MM.1S (cell line): ENCODE measurements around the gene TMEM106A.
A peak's percentile ranks its signal among the peaks of the same experiment; 100 is the strongest.
"Not testable (repeated sequence)": the region's sequence is repeated elsewhere in the genome, so short reads cannot be mapped to it uniquely, and the experiment has no call there.

ENCODE experiments used
- DNase-seq: peaks from one replicate; pipeline ENCODE4 v3.0.0-alpha.2; 2015
- H2AFZ ChIP-seq: fragments of 300-600 bp; sonication (generic); 2 replicates; pipeline ENCODE4 v1.6.0; 2016; ENCODE audit warnings: antibody characterized with exemption, low read length
- H3F3A ChIP-seq: fragments of 300-600 bp; sonication (generic); 2 replicates; pipeline ENCODE4 v1.6.1; 2016; ENCODE audit warnings: mild to moderate bottlenecking, antibody characterized with exemption, low read length, moderate library complexity, mixed read lengths; ENCODE audit not compliant: insufficient read depth
- H3K27ac ChIP-seq: fragments of 300-600 bp; sonication (generic); 2 replicates; pipeline ENCODE4 v1.5.1; 2016; ENCODE audit warnings: mild to moderate bottlenecking, low read length
- H3K27me3 ChIP-seq: fragments of 300-600 bp; sonication (generic); replicated peaks from 2 replicates; pipeline ENCODE4 v1.6.0; 2016; ENCODE audit warnings: low read length; ENCODE audit not compliant: insufficient read depth
- H3K36me3 ChIP-seq: fragments of 300-600 bp; sonication (generic); replicated peaks from 2 replicates; pipeline ENCODE4 v1.6.1; 2016; ENCODE audit warnings: mild to moderate bottlenecking, low read length, mixed read lengths; ENCODE audit not compliant: insufficient read depth
- H3K4me1 ChIP-seq: fragments of 300-600 bp; sonication (generic); 2 replicates; pipeline ENCODE4 v1.6.1; 2016; ENCODE audit warnings: low read length, mixed read lengths
- H3K4me2 ChIP-seq: fragments of 300-600 bp; sonication (generic); 2 replicates; pipeline ENCODE4 v1.6.0; 2016; ENCODE audit warnings: low read depth, low read length
- H3K4me3 ChIP-seq: fragments of 300-600 bp; sonication (generic); 2 replicates; pipeline ENCODE4 v1.5.1; 2016; ENCODE audit warnings: low read length, mixed read lengths
- H3K79me2 ChIP-seq: fragments of 300-600 bp; sonication (generic); 2 replicates; pipeline ENCODE4 v1.6.1; 2016; ENCODE audit warnings: mixed run types, low read length, mixed read lengths
- H3K9ac ChIP-seq: fragments of 300-600 bp; sonication (generic); 2 replicates; pipeline ENCODE4 v1.6.1; 2016; ENCODE audit warnings: low read length, mixed read lengths
- H3K9me2 ChIP-seq: fragments of 300-600 bp; sonication (generic); replicated peaks from 2 replicates; pipeline ENCODE4 v1.6.1; 2016; ENCODE audit warnings: mild to moderate bottlenecking, low read length, mixed read lengths; ENCODE audit not compliant: insufficient read depth
- H3K9me3 ChIP-seq: fragments of 300-600 bp; sonication (generic); replicated peaks from 2 replicates; pipeline ENCODE4 v1.6.1; 2016; ENCODE audit warnings: mild to moderate bottlenecking, low read length, mixed read lengths; ENCODE audit not compliant: insufficient read depth
- H4K20me1 ChIP-seq: fragments of 300-600 bp; sonication (generic); 2 replicates; pipeline ENCODE4 v1.6.1; 2016; ENCODE audit warnings: mild to moderate bottlenecking, low read length, moderate library complexity, mixed read lengths; ENCODE audit not compliant: insufficient read depth
- EZH2 ChIP-seq: fragments of 300-600 bp; sonication (generic); optimal IDR thresholded peaks from 2 replicates; pipeline ENCODE3; 2017; ENCODE audit warnings: low read depth, mild to moderate bottlenecking, antibody characterized with exemption, low read length, mixed read lengths
- EZH2phosphoT487 ChIP-seq: fragments of 300-600 bp; sonication (generic); IDR thresholded peaks from 2 replicates; pipeline ENCODE4 v1.6.1; 2018; ENCODE audit warnings: antibody characterized with exemption, low read length
- TF ChIP-seq, protein P1 (sequence below): fragments of 300-600 bp; sonication (generic); IDR thresholded peaks from 2 replicates; pipeline ENCODE4 v1.5.1; 2016; ENCODE audit warnings: antibody characterized with exemption, low read length, mixed read lengths

TMEM106A gene, protein sequence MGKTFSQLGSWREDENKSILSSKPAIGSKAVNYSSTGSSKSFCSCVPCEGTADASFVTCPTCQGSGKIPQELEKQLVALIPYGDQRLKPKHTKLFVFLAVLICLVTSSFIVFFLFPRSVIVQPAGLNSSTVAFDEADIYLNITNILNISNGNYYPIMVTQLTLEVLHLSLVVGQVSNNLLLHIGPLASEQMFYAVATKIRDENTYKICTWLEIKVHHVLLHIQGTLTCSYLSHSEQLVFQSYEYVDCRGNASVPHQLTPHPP

DNA sequence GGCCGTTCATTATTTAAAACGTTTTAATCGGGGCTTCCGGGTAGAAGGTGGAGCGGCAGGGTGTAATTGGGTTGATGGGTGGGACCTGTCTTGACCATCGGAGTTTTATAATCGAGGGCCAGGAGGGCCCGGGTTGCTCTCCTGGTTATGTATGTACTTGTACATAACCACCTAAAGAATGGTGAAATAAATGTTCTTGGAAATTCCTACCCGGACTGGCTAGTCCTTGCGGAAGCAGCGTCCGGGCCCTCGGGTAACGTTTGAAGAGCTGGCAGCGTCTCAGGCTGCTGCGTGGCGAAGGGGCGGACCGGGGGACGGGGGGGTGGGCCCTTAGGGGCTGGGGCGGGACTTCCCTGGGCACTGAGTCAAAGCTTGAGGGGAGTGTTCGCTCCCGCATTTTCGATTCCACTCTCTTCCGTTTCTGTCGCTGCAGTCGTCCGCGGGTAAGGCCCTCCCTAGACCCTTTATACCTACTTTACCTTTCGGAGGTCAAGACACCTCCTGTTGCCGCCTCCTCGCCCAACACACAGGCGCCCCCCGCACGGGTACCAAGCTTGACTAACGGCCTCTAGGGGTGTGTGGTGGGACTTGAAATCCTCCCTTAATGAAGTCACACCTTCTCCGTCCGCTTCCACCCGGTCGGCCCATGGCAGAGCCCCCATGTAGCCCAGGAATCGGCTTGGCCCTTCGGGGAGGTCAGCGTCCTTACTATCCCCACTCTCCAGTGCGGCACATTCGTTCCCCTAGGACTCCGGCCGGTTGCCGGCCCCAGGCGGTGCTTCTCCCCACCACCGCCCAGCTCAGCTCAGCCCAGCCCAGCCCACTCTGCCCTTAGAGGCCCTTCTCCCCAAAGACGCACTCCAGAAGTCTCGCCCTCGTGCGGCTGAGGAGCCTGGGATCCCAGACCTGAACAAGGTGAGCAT is at the start of gene TMEM106A:
Gene TMEM106A (plus strand): TSS at position 396 of the 923 bp plus-strand sequence. CDS start 1,167 bp downstream, outside the sequence.
- peak within 1 kb of the TSS; percentile 76 for H3K4me3 ChIP-seq
- H3K79me2 ChIP-seq = no peaks in the 10 kb centered on the region
- peaks cover 10% of the 10 kb centered on the region for H3K4me1 ChIP-seq
- peaks cover 7% of the 10 kb centered on the region; the same call in 1 of the 2 replicates for H3F3A ChIP-seq
- H3K27me3 ChIP-seq = no peaks in the 10 kb centered on the region
- H3K9me3 ChIP-seq = no peaks in the 10 kb centered on the region
- no peaks in the 10 kb centered on the region for H3K36me3 ChIP-seq
- peak within 1 kb of the TSS; percentile 84 for H2AFZ ChIP-seq
- H3K4me2 ChIP-seq = peak within 1 kb of the TSS; percentile 90
- peak within 1 kb of the TSS; percentile 10; the same call in 1 of the 2 replicates for H3K27ac ChIP-seq
- DNase-seq = peak; percentile 55
- no peak for TF ChIP-seq EZH2
- TF ChIP-seq, protein P1, sequence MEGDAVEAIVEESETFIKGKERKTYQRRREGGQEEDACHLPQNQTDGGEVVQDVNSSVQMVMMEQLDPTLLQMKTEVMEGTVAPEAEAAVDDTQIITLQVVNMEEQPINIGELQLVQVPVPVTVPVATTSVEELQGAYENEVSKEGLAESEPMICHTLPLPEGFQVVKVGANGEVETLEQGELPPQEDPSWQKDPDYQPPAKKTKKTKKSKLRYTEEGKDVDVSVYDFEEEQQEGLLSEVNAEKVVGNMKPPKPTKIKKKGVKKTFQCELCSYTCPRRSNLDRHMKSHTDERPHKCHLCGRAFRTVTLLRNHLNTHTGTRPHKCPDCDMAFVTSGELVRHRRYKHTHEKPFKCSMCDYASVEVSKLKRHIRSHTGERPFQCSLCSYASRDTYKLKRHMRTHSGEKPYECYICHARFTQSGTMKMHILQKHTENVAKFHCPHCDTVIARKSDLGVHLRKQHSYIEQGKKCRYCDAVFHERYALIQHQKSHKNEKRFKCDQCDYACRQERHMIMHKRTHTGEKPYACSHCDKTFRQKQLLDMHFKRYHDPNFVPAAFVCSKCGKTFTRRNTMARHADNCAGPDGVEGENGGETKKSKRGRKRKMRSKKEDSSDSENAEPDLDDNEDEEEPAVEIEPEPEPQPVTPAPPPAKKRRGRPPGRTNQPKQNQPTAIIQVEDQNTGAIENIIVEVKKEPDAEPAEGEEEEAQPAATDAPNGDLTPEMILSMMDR = peak; percentile 45
- H3K9ac ChIP-seq = peak within 1 kb of the TSS; percentile 55
- H4K20me1 ChIP-seq = no peaks in the 10 kb centered on the region
- H3K9me2 ChIP-seq = no peaks in the 10 kb centered on the region

DNA sequence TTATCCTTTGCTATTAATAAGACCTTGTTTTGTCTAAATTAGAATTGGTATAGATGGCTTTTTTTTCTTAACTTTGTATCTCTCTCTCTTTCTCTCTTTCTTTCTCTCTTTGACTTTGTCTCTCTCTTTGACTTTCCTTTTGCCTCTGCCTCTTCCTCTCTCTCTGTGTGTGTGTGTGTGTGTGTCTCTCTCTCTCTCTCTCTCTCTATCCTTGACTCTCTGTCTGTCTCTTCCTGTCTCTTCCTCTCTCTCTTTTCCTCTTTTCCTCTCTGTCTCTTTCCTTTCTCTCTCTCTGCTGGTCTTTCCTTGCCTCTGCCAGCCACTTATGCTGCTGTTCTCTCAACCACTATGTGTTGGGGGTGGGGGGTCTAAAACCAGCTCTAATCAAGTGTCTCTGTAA is 45.7 kb upstream of the TMEM106A start:
- not testable (repeated sequence) for H3K4me1 ChIP-seq, H4K20me1 ChIP-seq, H3K36me3 ChIP-seq, H3K27me3 ChIP-seq, H3K4me3 ChIP-seq, DNase-seq, H3K9ac ChIP-seq, H3F3A ChIP-seq, H3K4me2 ChIP-seq, H3K27ac ChIP-seq, H3K9me2 ChIP-seq, H2AFZ ChIP-seq, H3K9me3 ChIP-seq
- peaks cover 28% of the 10 kb centered on the region for H3K79me2 ChIP-seq

DNA sequence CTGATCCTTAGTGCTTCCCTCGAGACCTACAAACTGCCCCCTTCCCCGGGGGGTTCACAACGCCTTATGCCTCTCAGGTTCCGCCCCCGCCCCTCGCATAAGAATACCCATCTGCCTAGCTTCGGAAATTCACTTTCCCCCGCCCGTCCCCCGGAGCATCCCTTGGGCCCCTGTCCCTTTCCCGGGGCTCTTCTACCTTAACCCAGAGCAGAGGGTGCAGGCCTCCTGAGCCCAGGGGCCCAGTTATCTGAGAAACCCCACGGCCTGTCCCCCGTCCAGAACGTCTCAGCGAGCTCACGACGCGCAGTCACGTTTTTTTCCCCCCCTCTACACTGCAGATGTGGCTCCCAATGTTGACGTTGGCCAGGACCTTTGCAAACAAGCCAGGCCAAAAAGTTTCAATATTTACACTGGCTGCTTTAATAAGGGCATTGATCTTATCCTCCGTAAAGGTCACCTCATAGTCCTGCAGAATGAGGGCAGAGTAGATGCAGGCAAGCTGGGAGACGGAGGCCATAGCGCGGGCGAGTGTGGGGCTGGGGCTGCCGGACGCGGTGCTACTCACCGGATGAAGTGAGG is 42.0 kb upstream of the TMEM106A start:
- Histone ChIP-seq H4K20me1 (no peaks in the 10 kb centered on the region), H3K4me3 (peak overlapping the region; percentile 83), H3K4me1 (0 out of 2 replicates have a peak, but pooled peaks cover 6% of the 10 kb centered on the region), H3K36me3 (no peaks in the 10 kb centered on the region), H3F3A (peaks cover 14% of the 10 kb centered on the region; the same call in 1 of the 2 replicates), H3K4me2 (peak overlapping the region; percentile 81), H3K27me3 (no peaks in the 10 kb centered on the region), H3K9me3 (no peaks in the 10 kb centered on the region), H3K79me2 (peaks cover 57% of the 10 kb centered on the region), H2AFZ (peak overlapping the region; percentile 70), H3K9ac (peak overlapping the region; percentile 89), H3K27ac (peak overlapping the region; percentile 95; the same call in 1 of the 2 replicates), H3K9me2 (no peaks in the 10 kb centered on the region)
- TF ChIP-seq, protein P1 = no peak
- no peak for TF ChIP-seq EZH2phosphoT487
- TF ChIP-seq EZH2 = no peak
- DNase-seq = no peak
